ENCODE results near the gene CIB1. TPM values are rescaled to one million over a fixed set of nuclear protein-coding genes. Genes with fewer than 3 reads are reported as not detected.

The CIB1 gene
- total and polyA plus RNA-seq, 10 of the 15 experiments (the other 5 are each of a cell fraction or from before 2014, with no cell fraction given), result 10.8 to 155 (median 81.9) TPM

DNA sequence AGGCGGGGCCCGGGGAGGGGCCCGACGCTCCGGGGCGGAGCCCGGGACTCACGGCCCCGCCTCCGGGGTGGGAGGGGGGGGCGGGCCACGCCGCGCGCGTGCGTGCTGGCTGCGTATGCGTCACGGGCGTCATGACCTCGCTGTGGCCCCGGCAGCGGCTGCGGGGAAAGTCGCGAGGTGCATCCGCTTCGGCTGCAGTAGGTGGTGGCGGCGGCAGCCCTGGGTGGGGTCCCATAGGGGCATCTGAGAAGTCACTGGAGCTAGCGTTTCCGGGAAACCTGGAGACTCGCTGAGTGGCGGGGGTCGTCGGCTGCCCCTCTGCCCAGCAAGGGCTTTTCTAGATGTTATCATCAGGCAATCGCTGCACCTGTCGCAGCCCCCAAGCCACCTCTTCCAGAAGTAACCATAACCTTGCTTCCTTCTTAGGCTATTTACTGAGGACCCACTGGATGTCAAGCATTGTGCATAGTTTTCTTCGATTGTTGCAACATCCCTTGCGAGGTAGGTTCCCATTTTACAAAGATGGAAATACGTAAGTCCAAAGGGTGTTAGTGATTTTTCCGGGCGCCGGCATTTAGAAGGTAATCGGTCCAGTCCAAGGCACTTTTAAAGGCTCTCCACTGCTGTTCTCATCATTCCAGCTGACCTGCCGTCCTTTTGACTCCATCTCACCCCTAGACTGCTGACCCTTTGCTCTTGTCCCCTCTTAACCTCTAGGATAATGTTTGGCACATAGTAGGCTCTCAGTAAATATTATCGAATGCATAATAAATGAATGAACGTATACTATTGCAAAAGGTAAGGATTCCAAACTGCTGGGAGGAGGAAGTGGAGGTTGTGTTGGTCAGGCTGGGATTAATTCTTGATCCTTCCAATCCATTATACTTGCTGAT lies 601 bp upstream of the CIB1 start, which contains the start of gene GDPGP1 (continued):
- TF ChIP-seq FOS (IDR thresholded peaks at IDR 0.05; ENCODE audit: borderline replicate concordance, extremely low read depth, insufficient read length) (no peak), EZH2 (IDR thresholded peaks at IDR 0.05; ENCODE audit: borderline replicate concordance, control insufficient read depth, low read depth, low read length) (no peak), SKIL (IDR thresholded peaks at IDR 0.05; ENCODE audit: low read depth, poor library complexity, severe bottlenecking) (no peak), TBL1XR1 (IDR thresholded peaks at IDR 0.05; ENCODE audit: low read depth, low read length) (no peak), IRF4 (IDR thresholded peaks at IDR 0.05; ENCODE audit: low read depth, low read length) (no peak), ZNF24 (IDR thresholded peaks at IDR 0.05) (0 out of 2 replicates have a peak, but pooled peaks have one; percentile 34), POLR2AphosphoS5 (IDR thresholded peaks at IDR 0.05; ENCODE audit: low read length) (peak; percentile 90), MEF2A (IDR thresholded peaks at IDR 0.05; ENCODE audit: insufficient read depth, low read depth, low read length) (no peak), ZSCAN29 (IDR thresholded peaks at IDR 0.05) (no peak), MTA3 (IDR thresholded peaks at IDR 0.05; ENCODE audit: borderline replicate concordance, low read length) (no peak), SUZ12 (IDR thresholded peaks at IDR 0.05; ENCODE audit: unreplicated experiment) (no peak), CBFB (IDR thresholded peaks at IDR 0.05; ENCODE audit: low read depth) (no peak), BACH1 (IDR thresholded peaks at IDR 0.05; ENCODE audit: borderline replicate concordance) (peak; percentile 92), LARP7 (IDR thresholded peaks at IDR 0.05) (no peak; the same call in 1 of the 2 replicates), HDAC6 (IDR thresholded peaks at IDR 0.05; ENCODE audit: unreplicated experiment) (no peak), BHLHE40 (IDR thresholded peaks at IDR 0.05; ENCODE audit: borderline replicate concordance in 1 of 2, low read depth in 2 of 2, low read length in 1 of 2) (peak; percentile 53 to 87; a peak in 3 of 4 replicates), PAX5 (IDR thresholded peaks at IDR 0.05; ENCODE audit: borderline replicate concordance, low read depth, low read length) (no peak), TCF3 (IDR thresholded peaks at IDR 0.05; ENCODE audit: borderline replicate concordance, insufficient read depth, low read depth, low read length) (no peak), MYB (IDR thresholded peaks at IDR 0.05; ENCODE audit: borderline replicate concordance, low read depth, low read length) (no peak), E2F4 (IDR thresholded peaks at IDR 0.05; ENCODE audit: low read depth, low read length) (no peak), MXI1 (IDR thresholded peaks at IDR 0.05; ENCODE audit: low read depth, low read length) (peak; percentile 74)
- TF ChIP-seq, protein P1, sequence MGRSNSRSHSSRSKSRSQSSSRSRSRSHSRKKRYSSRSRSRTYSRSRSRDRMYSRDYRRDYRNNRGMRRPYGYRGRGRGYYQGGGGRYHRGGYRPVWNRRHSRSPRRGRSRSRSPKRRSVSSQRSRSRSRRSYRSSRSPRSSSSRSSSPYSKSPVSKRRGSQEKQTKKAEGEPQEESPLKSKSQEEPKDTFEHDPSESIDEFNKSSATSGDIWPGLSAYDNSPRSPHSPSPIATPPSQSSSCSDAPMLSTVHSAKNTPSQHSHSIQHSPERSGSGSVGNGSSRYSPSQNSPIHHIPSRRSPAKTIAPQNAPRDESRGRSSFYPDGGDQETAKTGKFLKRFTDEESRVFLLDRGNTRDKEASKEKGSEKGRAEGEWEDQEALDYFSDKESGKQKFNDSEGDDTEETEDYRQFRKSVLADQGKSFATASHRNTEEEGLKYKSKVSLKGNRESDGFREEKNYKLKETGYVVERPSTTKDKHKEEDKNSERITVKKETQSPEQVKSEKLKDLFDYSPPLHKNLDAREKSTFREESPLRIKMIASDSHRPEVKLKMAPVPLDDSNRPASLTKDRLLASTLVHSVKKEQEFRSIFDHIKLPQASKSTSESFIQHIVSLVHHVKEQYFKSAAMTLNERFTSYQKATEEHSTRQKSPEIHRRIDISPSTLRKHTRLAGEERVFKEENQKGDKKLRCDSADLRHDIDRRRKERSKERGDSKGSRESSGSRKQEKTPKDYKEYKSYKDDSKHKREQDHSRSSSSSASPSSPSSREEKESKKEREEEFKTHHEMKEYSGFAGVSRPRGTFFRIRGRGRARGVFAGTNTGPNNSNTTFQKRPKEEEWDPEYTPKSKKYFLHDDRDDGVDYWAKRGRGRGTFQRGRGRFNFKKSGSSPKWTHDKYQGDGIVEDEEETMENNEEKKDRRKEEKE (IDR thresholded peaks at IDR 0.05), result no peak
- TF ChIP-seq, protein P2, sequence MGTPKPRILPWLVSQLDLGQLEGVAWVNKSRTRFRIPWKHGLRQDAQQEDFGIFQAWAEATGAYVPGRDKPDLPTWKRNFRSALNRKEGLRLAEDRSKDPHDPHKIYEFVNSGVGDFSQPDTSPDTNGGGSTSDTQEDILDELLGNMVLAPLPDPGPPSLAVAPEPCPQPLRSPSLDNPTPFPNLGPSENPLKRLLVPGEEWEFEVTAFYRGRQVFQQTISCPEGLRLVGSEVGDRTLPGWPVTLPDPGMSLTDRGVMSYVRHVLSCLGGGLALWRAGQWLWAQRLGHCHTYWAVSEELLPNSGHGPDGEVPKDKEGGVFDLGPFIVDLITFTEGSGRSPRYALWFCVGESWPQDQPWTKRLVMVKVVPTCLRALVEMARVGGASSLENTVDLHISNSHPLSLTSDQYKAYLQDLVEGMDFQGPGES (IDR thresholded peaks at IDR 0.05), result no peak
